ENCODE results near the gene ZNF362.
"Not testable (repeated sequence)": the region's sequence is repeated elsewhere in the genome, so short reads cannot be mapped to it uniquely, and the experiment has no call there.

The ZNF362 gene

GRCh38 chr1:33256471-33257206, at the start of gene ZNF362:
TSS of gene ZNF362 (plus strand) at chr1:33256492. CDS start at chr1:33270575, 14,083 bp downstream.
- DNase-seq (ENCODE audit: low read depth) = peak; percentile 85

- DNase-seq (ENCODE audit: low read depth) = no peak
Measured at GRCh38 chr1:33211972-33212371, 44.3 kb upstream of the ZNF362 start.

GRCh38 chr1:33219886-33220661, 36.2 kb upstream of the ZNF362 start:
- DNase-seq (ENCODE audit: low read depth) = no peak

GRCh38 chr1:33220676-33221384, 35.5 kb upstream of the ZNF362 start:
- DNase-seq (ENCODE audit: low read depth) = no peak

- DNase-seq (ENCODE audit: low read depth) = no peak
Measured at GRCh38 chr1:33221385-33221758, 34.9 kb upstream of the ZNF362 start.

GRCh38 chr1:33222381-33222780, 33.9 kb upstream of the ZNF362 start:
- no peak for DNase-seq (ENCODE audit: low read depth)

GRCh38 chr1:33224166-33224707, 32.1 kb upstream of the ZNF362 start:
- no peak for DNase-seq (ENCODE audit: low read depth)

- no peak for DNase-seq (ENCODE audit: low read depth)
Measured at GRCh38 chr1:33225586-33225985, 30.7 kb upstream of the ZNF362 start.

GRCh38 chr1:33228935-33229487, 27.3 kb upstream of the ZNF362 start:
- DNase-seq (ENCODE audit: low read depth) = peak; percentile 86

- DNase-seq (ENCODE audit: low read depth) = no peak
Measured at GRCh38 chr1:33231166-33231565, 25.1 kb upstream of the ZNF362 start.

- DNase-seq (ENCODE audit: low read depth) = no peak
Measured at GRCh38 chr1:33232716-33233115, 23.6 kb upstream of the ZNF362 start.

GRCh38 chr1:33234131-33234530, 22.2 kb upstream of the ZNF362 start:
- no peak for DNase-seq (ENCODE audit: low read depth)

- DNase-seq (ENCODE audit: low read depth) = no peak
Measured at GRCh38 chr1:33234588-33234990, 21.7 kb upstream of the ZNF362 start.

GRCh38 chr1:33235521-33235920, 20.8 kb upstream of the ZNF362 start:
- DNase-seq (ENCODE audit: low read depth) = no peak

GRCh38 chr1:33236498-33236897, 19.8 kb upstream of the ZNF362 start:
- no peak for DNase-seq (ENCODE audit: low read depth)

- DNase-seq (ENCODE audit: low read depth) = no peak
Measured at GRCh38 chr1:33237579-33237978, 18.7 kb upstream of the ZNF362 start.

- DNase-seq (ENCODE audit: low read depth) = not testable (repeated sequence)
Measured at GRCh38 chr1:33238194-33238724, 18.0 kb upstream of the ZNF362 start.

GRCh38 chr1:33239410-33239809, 16.9 kb upstream of the ZNF362 start:
- DNase-seq (ENCODE audit: low read depth) = not testable (repeated sequence)

- DNase-seq (ENCODE audit: low read depth) = no peak
Measured at GRCh38 chr1:33241866-33242265, 14.4 kb upstream of the ZNF362 start.

GRCh38 chr1:33242652-33243051, 13.6 kb upstream of the ZNF362 start:
- DNase-seq (ENCODE audit: low read depth) = no peak

GRCh38 chr1:33244143-33244808, 12.0 kb upstream of the ZNF362 start:
- DNase-seq (ENCODE audit: low read depth) = no peak

Data from fibroblast of gingiva (primary cell).